ENCODE data around the gene STON1. TPM values are rescaled to one million over a fixed set of nuclear protein-coding genes. Genes with fewer than 3 reads are reported as not detected.
"Not testable (repeated sequence)": the region's sequence is repeated elsewhere in the genome, so short reads cannot be mapped to it uniquely, and the experiment has no call there.

The STON1 gene
- total RNA-seq, 1 experiment from 2014 or later: 5.5 TPM

DNA sequence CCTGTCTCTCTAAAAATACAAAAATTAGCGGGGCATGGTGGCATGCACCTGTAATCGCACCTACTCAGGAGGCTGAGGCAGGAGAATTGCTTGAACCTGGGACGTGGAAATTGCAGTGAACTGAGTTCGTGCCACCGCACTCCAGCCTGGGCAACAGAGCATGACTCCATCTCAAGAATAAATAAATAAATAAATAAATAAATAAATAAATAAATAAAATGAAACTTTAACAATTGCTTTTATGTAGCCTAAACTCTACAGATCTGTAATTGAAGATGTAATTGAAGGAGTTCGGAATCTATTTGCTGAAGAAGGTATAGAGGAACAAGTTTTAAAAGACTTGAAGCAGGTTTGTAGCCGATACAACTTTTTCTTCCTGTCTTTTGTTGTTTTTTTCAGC lies 90.7 kb downstream of the STON1 start:
- no peak for DNase-seq
- Histone ChIP-seq H3K23me2 (ENCODE audit: insufficient read length, low read depth, low read length, poor library complexity, severe bottlenecking) (no peaks in the 10 kb centered on the region), H3K18ac (ENCODE audit: insufficient read length, low read depth, low read length) (no peak overlapping the region), H2AFZ (ENCODE audit: low read length) (no peak overlapping the region), H3K79me2 (ENCODE audit: insufficient read depth, low read length) (no peaks in the 10 kb centered on the region), H3K79me1 (ENCODE audit: insufficient read depth, low read depth, low read length, poor library complexity, severe bottlenecking) (no peaks in the 10 kb centered on the region), H3K27ac (ENCODE audit: insufficient read length, low read depth, low read length) (no peak overlapping the region), H3K4ac (ENCODE audit: low read depth, low read length) (no peak overlapping the region), H3K56ac (ENCODE audit: insufficient read length, low read depth, low read length) (no peak overlapping the region), H3K9me3 (ENCODE audit: control insufficient read depth, low read depth, low read length) (no peaks in the 10 kb centered on the region), H4K5ac (ENCODE audit: insufficient read length, low read depth, low read length) (no peak overlapping the region), H3K14ac (ENCODE audit: insufficient read depth, low read length) (no peak overlapping the region), H2BK120ac (ENCODE audit: low read depth, low read length, poor library complexity, severe bottlenecking) (no peak overlapping the region), H2AK5ac (ENCODE audit: insufficient read length, low read length) (no peak overlapping the region), H2BK5ac (ENCODE audit: insufficient read length, low read length) (no peak overlapping the region), H2BK15ac (ENCODE audit: low read depth, low read length) (no peak overlapping the region), H3K4me1 (ENCODE audit: insufficient read depth, low read length) (no peaks in the 10 kb centered on the region), H4K91ac (ENCODE audit: insufficient read length, low read depth, low read length) (no peak overlapping the region), H3K23ac (ENCODE audit: insufficient read length, low read depth, low read length) (no peak overlapping the region), H3T11ph (ENCODE audit: low read length) (no peak overlapping the region), H2BK12ac (ENCODE audit: insufficient read length, low read depth, low read length) (no peak overlapping the region), H3K4me2 (ENCODE audit: insufficient read depth, insufficient read length, low read length) (no peak overlapping the region), H2BK20ac (ENCODE audit: low read depth, low read length, poor library complexity, severe bottlenecking) (no peak overlapping the region), H3K27me3 (ENCODE audit: insufficient read depth, low read length) (no peaks in the 10 kb centered on the region), H4K20me1 (ENCODE audit: control insufficient read depth, insufficient read depth, insufficient read length) (no peaks in the 10 kb centered on the region), H3K9ac (ENCODE audit: extremely low read depth, insufficient read length, low read length) (no peak overlapping the region), H4K8ac (replicated peaks; ENCODE audit: insufficient read length, low read depth, low read length) (no peak overlapping the region)
- H3K27ac Mint-ChIP-seq: no peak overlapping the region
- WGBS (ENCODE audit: extremely low coverage, insufficient read length, low lambda C conversion rate): no CpG with 5 or more reads among the region's 7 CpGs
- H3K4me1 Mint-ChIP-seq: no peaks in the 10 kb centered on the region
- no peaks in the 10 kb centered on the region for H3K27me3 Mint-ChIP-seq (ENCODE audit: low read depth)
- no peak overlapping the region for H3K4me3 Mint-ChIP-seq
- no peaks in the 10 kb centered on the region; a peak in 1 of 5 replicates for H3K9me3 Mint-ChIP-seq
- TF ChIP-seq, protein P1, sequence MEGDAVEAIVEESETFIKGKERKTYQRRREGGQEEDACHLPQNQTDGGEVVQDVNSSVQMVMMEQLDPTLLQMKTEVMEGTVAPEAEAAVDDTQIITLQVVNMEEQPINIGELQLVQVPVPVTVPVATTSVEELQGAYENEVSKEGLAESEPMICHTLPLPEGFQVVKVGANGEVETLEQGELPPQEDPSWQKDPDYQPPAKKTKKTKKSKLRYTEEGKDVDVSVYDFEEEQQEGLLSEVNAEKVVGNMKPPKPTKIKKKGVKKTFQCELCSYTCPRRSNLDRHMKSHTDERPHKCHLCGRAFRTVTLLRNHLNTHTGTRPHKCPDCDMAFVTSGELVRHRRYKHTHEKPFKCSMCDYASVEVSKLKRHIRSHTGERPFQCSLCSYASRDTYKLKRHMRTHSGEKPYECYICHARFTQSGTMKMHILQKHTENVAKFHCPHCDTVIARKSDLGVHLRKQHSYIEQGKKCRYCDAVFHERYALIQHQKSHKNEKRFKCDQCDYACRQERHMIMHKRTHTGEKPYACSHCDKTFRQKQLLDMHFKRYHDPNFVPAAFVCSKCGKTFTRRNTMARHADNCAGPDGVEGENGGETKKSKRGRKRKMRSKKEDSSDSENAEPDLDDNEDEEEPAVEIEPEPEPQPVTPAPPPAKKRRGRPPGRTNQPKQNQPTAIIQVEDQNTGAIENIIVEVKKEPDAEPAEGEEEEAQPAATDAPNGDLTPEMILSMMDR (conservative IDR thresholded peaks at IDR 0.05): no peak
- no peaks in the 10 kb centered on the region; a peak in 1 of 7 replicates for H3K36me3 Mint-ChIP-seq (ENCODE audit: insufficient read depth in 1 of 3, low read depth in 3 of 3)

- H4K91ac ChIP-seq (ENCODE audit: insufficient read length, low read depth, low read length); H3K23ac ChIP-seq (ENCODE audit: insufficient read length, low read depth, low read length); H3K27ac Mint-ChIP-seq; H3K9me3 Mint-ChIP-seq; H3K4me2 ChIP-seq (ENCODE audit: insufficient read depth, insufficient read length, low read length); H2BK5ac ChIP-seq (ENCODE audit: insufficient read length, low read length); H3K79me1 ChIP-seq (ENCODE audit: insufficient read depth, low read depth, low read length, poor library complexity, severe bottlenecking); H4K8ac ChIP-seq (replicated peaks; ENCODE audit: insufficient read length, low read depth, low read length); H3K23me2 ChIP-seq (ENCODE audit: insufficient read length, low read depth, low read length, poor library complexity, severe bottlenecking); DNase-seq; H3K27ac ChIP-seq (ENCODE audit: insufficient read length, low read depth, low read length); H2BK15ac ChIP-seq (ENCODE audit: low read depth, low read length); H3K4me1 Mint-ChIP-seq; H2BK12ac ChIP-seq (ENCODE audit: insufficient read length, low read depth, low read length); H3K36me3 Mint-ChIP-seq (ENCODE audit: insufficient read depth in 1 of 3, low read depth in 3 of 3); H3K4me3 Mint-ChIP-seq; H3K14ac ChIP-seq (ENCODE audit: insufficient read depth, low read length); H3T11ph ChIP-seq (ENCODE audit: low read length); H3K4ac ChIP-seq (ENCODE audit: low read depth, low read length); H3K27me3 ChIP-seq (ENCODE audit: insufficient read depth, low read length); H4K5ac ChIP-seq (ENCODE audit: insufficient read length, low read depth, low read length); H2AFZ ChIP-seq (ENCODE audit: low read length); H3K56ac ChIP-seq (ENCODE audit: insufficient read length, low read depth, low read length); H3K4me1 ChIP-seq (ENCODE audit: insufficient read depth, low read length); H3K9me3 ChIP-seq (ENCODE audit: control insufficient read depth, low read depth, low read length); H3K18ac ChIP-seq (ENCODE audit: insufficient read length, low read depth, low read length); H3K27me3 Mint-ChIP-seq (ENCODE audit: low read depth); H3K79me2 ChIP-seq (ENCODE audit: insufficient read depth, low read length); H2AK5ac ChIP-seq (ENCODE audit: insufficient read length, low read length); H4K20me1 ChIP-seq (ENCODE audit: control insufficient read depth, insufficient read depth, insufficient read length); H2BK120ac ChIP-seq (ENCODE audit: low read depth, low read length, poor library complexity, severe bottlenecking); H3K9ac ChIP-seq (ENCODE audit: extremely low read depth, insufficient read length, low read length); H2BK20ac ChIP-seq (ENCODE audit: low read depth, low read length, poor library complexity, severe bottlenecking): not testable (repeated sequence)
- no CpG with 5 or more reads among the region's 5 CpGs for WGBS (ENCODE audit: extremely low coverage, insufficient read length, low lambda C conversion rate)
These were observed 92.7 kb downstream of the STON1 start for GRCh38 chr2:48622691-48623090.

Data from H9 (cell line).